Globus pallidus (tissue), 1 donor: ENCODE data around the gene FIS1.

ENCODE experiments used
- DNase-seq: peaks from one replicate; pipeline ENCODE4 v3.0.0-alpha.2; 2015; ENCODE audit warnings: low spot score

FIS1 gene

GRCh38 chr7:101233907-101234547 lies 10.9 kb downstream of the FIS1 start:
- DNase-seq: no peak

GRCh38 chr7:101232141-101232850 lies 12.6 kb downstream of the FIS1 start:
- no peak for DNase-seq

GRCh38 chr7:101231644-101232043 lies 13.2 kb downstream of the FIS1 start:
- no peak for DNase-seq

- DNase-seq: no peak
These were observed 18.2 kb downstream of the FIS1 start for GRCh38 chr7:101226721-101227120.

GRCh38 chr7:101225650-101226049 lies 19.2 kb downstream of the FIS1 start:
- no peak for DNase-seq

- no peak for DNase-seq
These were observed 21.4 kb downstream of the FIS1 start for GRCh38 chr7:101223528-101223927.

GRCh38 chr7:101222275-101222830 lies 22.5 kb downstream of the FIS1 start:
- no peak for DNase-seq

- DNase-seq: no peak
These were observed 24.6 kb downstream of the FIS1 start for GRCh38 chr7:101220295-101220694.

GRCh38 chr7:101218236-101219125 lies 26.4 kb downstream of the FIS1 start:
- DNase-seq: no peak

GRCh38 chr7:101217388-101218235 lies 27.3 kb downstream of the FIS1 start, which contains the start of the genes PLOD3 and ZNHIT1:
PLOD3 (minus strand) TSS chr7:101217581; CDS start chr7:101217274, 307 bp downstream.
ZNHIT1 (plus strand) TSS chr7:101218165; CDS start chr7:101218196, 31 bp downstream.
- peak; percentile 96 for DNase-seq

- no peak for DNase-seq
These were observed 28.0 kb downstream of the FIS1 start for GRCh38 chr7:101216860-101217387.

GRCh38 chr7:101216001-101216859 lies 28.7 kb downstream of the FIS1 start:
- DNase-seq: no peak

GRCh38 chr7:101212014-101212413 lies 32.9 kb downstream of the FIS1 start:
- no peak for DNase-seq

GRCh38 chr7:101211501-101211900 lies 33.4 kb downstream of the FIS1 start:
- DNase-seq: no peak

- no peak for DNase-seq
These were observed 34.7 kb downstream of the FIS1 start for GRCh38 chr7:101210143-101210542.

- DNase-seq: no peak
These were observed 36.1 kb downstream of the FIS1 start for GRCh38 chr7:101208794-101209193.

GRCh38 chr7:101207459-101207858 lies 37.4 kb downstream of the FIS1 start:
- no peak for DNase-seq

GRCh38 chr7:101206665-101207042 lies 38.2 kb downstream of the FIS1 start:
- no peak for DNase-seq

GRCh38 chr7:101205901-101206664 lies 38.8 kb downstream of the FIS1 start:
- no peak for DNase-seq
